AG04450 (cell line): Measurements from ENCODE around the gene SOX18. TPM values are rescaled to one million over a fixed set of nuclear protein-coding genes. Genes with fewer than 3 reads are reported as not detected.

Source experiments
- CTCF ChIA-PET: fragments of 300-600, 350-600 bp; formaldehyde crosslinking; extraction: SDS; loops from one replicate; lab custom pipeline; 2022; ENCODE audit warnings: antibody characterized with exemption, inconsistent platforms; lab: Charles Lee
- POLR2A ChIA-PET: fragments of 350-600 bp; formaldehyde crosslinking; extraction: SDS; loops from one replicate; lab custom pipeline; 2021; ENCODE audit warnings: antibody characterized with exemption, inconsistent platforms; lab: Yijun Ruan, JAX
- DNase-seq: peaks from one replicate; pipeline ENCODE4 v3.0.0-alpha.2; 2011; ENCODE audit warnings: low read depth, low spot score
- H3K27ac ChIP-seq: one replicate; pipeline ENCODE4 v1.5.1; 2012; ENCODE audit warnings: low read depth, low read length, control low read depth
- H3K27me3 ChIP-seq: one replicate; pipeline ENCODE4 v1.6.0; 2012; ENCODE audit warnings: low read length; ENCODE audit not compliant: control insufficient read depth, insufficient read depth
- H3K4me3 ChIP-seq: 2 replicates; pipeline ENCODE4 v1.5.1; 2011; ENCODE audit warnings: mild to moderate bottlenecking, low read depth, low read length, control low read depth
- H3K9me3 ChIP-seq: 2 replicates; pipeline ENCODE4 v1.5.1; 2012; ENCODE audit warnings: low read length; ENCODE audit not compliant: control insufficient read depth, insufficient read depth
- CTCF ChIP-seq: IDR thresholded peaks from 2 replicates; pipeline ENCODE4 v1.5.1; 2011; ENCODE audit warnings: low read depth, low read length, control low read depth, inconsistent platforms
- polyA plus RNA-seq: library from polyadenylated mRNA; depleted of rRNA; stranded (reverse); fragments of >200 nt; gene quantifications from 2 replicates; pipeline ENCODE4 v1.2.3, GENCODE V29; 2011

Gene SOX18
- polyA plus RNA-seq, 1 experiment, result not detected

- no peaks in the 10 kb centered on the region; the same call in 1 of the 2 replicates for H3K9me3 ChIP-seq
- no peak overlapping the region for H3K4me3 ChIP-seq
- DNase-seq, result no peak
- POLR2A ChIA-PET, result interaction anchor here (1.4 kb wide), 1 partner anchor 13 kb away, joined by 5 read pairs; the partner anchor contains the start of gene TCEA2
- H3K27ac ChIP-seq, result no peak overlapping the region
- TF ChIP-seq CTCF, result no peak
- H3K27me3 ChIP-seq, result peaks cover 62% of the 10 kb centered on the region
- CTCF ChIA-PET, result interaction anchor here (1.1 kb wide), 1 partner anchor 11 kb away, joined by 3 read pairs; no protein-coding TSS in a partner anchor
Measured at GRCh38 chr20:64049878-64050260, 430 bp upstream of the SOX18 start.

GRCh38 chr20:64048402-64049044, 916 bp downstream of the SOX18 start:
- Histone ChIP-seq H3K27me3 (peaks cover 60% of the 10 kb centered on the region), H3K4me3 (no peak overlapping the region), H3K27ac (no peak overlapping the region), H3K9me3 (no peaks in the 10 kb centered on the region; the same call in 1 of the 2 replicates)
- TF ChIP-seq CTCF, result no peak
- ChIA-PET CTCF (no interaction called here), POLR2A (no interaction called here)
- DNase-seq, result no peak

- DNase-seq, result no peak
- no peak overlapping the region for H3K4me3 ChIP-seq
- peaks cover 62% of the 10 kb centered on the region for H3K27me3 ChIP-seq
- TF ChIP-seq CTCF, result no peak
- ChIA-PET CTCF (no interaction called here), POLR2A (no interaction called here)
- no peak overlapping the region for H3K27ac ChIP-seq
- H3K9me3 ChIP-seq, result no peaks in the 10 kb centered on the region; the same call in 1 of the 2 replicates
Measured at GRCh38 chr20:64047968-64048401, 1.5 kb downstream of the SOX18 start.

GRCh38 chr20:64047046-64047389, 2.4 kb downstream of the SOX18 start:
- peaks cover 61% of the 10 kb centered on the region for H3K27me3 ChIP-seq
- CTCF ChIA-PET, result no interaction called here
- no peak overlapping the region for H3K27ac ChIP-seq

More at GRCh38 chr20:64047046-64047389, 2.4 kb downstream of the SOX18 start:
- H3K4me3 ChIP-seq, result no peak overlapping the region
- no peaks in the 10 kb centered on the region; the same call in 1 of the 2 replicates for H3K9me3 ChIP-seq
- no peak for TF ChIP-seq CTCF
- POLR2A ChIA-PET, result no interaction called here
- no peak for DNase-seq
